ENCODE measurements around the gene CD40. TPM values are rescaled to one million over a fixed set of nuclear protein-coding genes. Genes with fewer than 3 reads are reported as not detected.
A peak's percentile ranks its signal among the peaks of the same experiment; 100 is the strongest.
"Not testable (repeated sequence)": the region's sequence is repeated elsewhere in the genome, so short reads cannot be mapped to it uniquely, and the experiment has no call there.

Gene CD40
- total RNA-seq, 1 experiment from 2014 or later: 6.3 TPM

DNA sequence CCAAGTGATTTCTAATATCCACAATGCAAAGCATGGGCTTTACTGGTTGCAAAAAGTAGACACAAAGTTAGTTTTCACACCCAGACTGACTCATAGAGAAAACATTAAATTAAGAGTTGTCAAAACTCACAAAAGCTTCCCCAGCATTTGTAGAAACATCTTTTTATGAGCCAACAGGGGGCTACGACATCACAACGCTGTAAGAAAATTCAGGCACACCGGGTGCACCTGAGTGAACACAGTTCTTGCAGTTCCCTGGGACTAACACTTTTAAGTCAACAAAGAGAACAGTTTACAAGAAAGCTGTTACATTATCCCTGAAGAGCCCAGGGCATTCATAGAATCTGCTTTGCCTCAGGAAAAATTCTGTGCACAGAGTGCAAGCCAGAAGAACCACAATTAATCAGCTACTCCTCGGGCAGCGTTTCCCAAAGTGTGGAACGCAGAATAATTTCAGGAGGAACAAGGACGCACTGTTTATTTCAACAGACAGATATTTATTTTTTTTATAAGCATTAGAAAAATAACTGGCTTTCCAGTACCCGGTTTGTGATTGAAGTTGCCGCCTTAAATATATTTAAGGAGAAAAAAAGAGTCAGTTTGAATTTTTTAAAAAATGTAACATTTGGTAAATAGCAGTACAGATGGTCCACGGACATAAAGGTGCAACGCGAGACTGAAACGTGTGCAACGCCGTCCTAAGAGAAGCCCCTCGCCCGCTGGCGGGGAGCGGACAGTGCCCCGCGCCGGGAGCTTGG is 29.5 kb upstream of the CD40 start:
- H2AFZ ChIP-seq (ENCODE audit: low read length): no peak overlapping the region
- H3K9ac ChIP-seq (ENCODE audit: low read length): peak overlapping the region; percentile 98
- no peaks in the 10 kb centered on the region for H3K36me3 ChIP-seq (ENCODE audit: insufficient read depth, low read length)
- H4K20me1 ChIP-seq (ENCODE audit: insufficient read depth, low read depth, low read length): peaks cover 37% of the 10 kb centered on the region
- DNase-seq: peak; percentile 72
- H3K4me2 ChIP-seq (ENCODE audit: low read depth, low read length, poor library complexity, severe bottlenecking): peak overlapping the region; percentile 97
- no peaks in the 10 kb centered on the region for H3K27me3 ChIP-seq (ENCODE audit: low read length)
- peak overlapping the region; percentile 59 for H3K27ac ChIP-seq (ENCODE audit: low read length)
- H3K4me1 ChIP-seq (ENCODE audit: low read length): peaks cover 58% of the 10 kb centered on the region
- peaks cover 60% of the 10 kb centered on the region for H3K79me2 ChIP-seq (ENCODE audit: low read length)
- no peaks in the 10 kb centered on the region for H3K9me2 ChIP-seq (replicated peaks; ENCODE audit: insufficient read depth, low read length)
- peak overlapping the region; percentile 96 for H3K4me3 ChIP-seq (ENCODE audit: low read length)
- H3K9me3 ChIP-seq (ENCODE audit: low read length): no peaks in the 10 kb centered on the region

DNA sequence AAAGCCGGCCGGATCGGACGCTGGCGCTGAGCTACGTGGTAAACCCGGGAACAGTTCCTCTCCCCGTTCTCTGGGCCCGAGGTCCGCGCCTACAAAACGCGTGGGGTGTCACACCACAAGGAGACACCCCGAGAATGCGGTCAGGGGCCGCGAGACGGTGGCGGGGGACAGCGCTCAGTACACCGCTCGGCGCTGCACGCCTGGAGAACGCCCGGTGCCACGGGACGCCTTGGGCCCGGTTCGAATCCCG is 29.0 kb upstream of the CD40 start:
- Histone ChIP-seq H3K9ac (ENCODE audit: low read length) (peak overlapping the region; percentile 98), H3K27ac (ENCODE audit: low read length) (peak overlapping the region; percentile 59), H2AFZ (ENCODE audit: low read length) (peak overlapping the region; percentile 37; the same call in 1 of the 2 replicates), H3K4me1 (ENCODE audit: low read length) (peaks cover 53% of the 10 kb centered on the region), H3K9me3 (ENCODE audit: low read length) (no peaks in the 10 kb centered on the region), H3K4me3 (ENCODE audit: low read length) (peak overlapping the region; percentile 96), H4K20me1 (ENCODE audit: insufficient read depth, low read depth, low read length) (peaks cover 36% of the 10 kb centered on the region), H3K9me2 (replicated peaks; ENCODE audit: insufficient read depth, low read length) (no peaks in the 10 kb centered on the region), H3K79me2 (ENCODE audit: low read length) (peaks cover 55% of the 10 kb centered on the region), H3K27me3 (ENCODE audit: low read length) (no peaks in the 10 kb centered on the region), H3K4me2 (ENCODE audit: low read depth, low read length, poor library complexity, severe bottlenecking) (peak overlapping the region; percentile 97), H3K36me3 (ENCODE audit: insufficient read depth, low read length) (no peaks in the 10 kb centered on the region)
- DNase-seq: no peak

DNA sequence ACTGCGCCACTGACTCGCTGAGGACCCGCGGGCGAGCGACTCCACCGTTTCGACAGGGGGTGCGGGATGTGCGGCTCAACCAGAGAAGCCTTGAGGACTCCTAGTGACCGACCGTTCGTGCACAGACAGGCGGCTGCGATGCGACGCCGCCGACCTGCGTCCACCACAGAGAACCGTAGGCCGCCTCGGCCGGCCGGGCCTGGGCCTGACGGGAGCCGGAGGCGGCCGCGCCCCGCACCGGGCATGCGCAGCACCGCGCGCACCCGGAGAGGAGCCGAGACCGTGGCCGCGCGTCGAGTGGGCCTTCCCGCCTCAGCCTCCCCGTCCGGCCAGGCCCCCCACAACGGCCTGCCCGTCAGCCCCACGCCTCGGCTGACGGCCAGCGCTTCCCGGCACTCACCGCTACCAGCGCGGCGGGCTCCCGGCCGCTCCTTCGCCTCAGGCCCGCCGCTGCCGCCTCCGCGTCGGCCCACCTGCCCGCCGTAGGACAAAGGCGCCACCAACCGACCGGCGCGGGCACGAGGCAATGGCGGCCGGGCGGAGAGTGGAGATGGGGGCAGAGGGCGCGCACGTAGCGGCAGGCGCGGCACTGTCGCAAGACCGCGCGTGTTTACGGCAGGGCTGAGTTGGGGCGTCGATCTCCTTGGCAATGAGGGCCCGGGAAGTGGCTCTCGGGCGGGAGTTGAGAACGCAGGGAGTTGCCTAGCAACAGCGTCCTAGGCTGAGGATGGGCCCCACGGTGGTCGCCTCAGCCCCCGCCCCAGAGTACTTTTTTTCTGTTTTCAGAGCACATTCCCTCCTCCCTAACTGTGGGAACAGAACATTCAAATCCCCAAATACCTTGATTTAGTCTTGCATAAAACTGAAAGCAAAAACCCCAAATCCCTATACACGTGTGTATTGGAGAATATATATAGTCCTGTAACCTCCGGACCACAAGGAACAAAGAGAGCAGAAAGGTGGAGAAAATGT is 28.4 kb upstream of the CD40 start, which contains the start of gene NCOA5:
NCOA5 (minus strand) TSS at position 546 of the 972 bp plus-strand sequence. CDS start 10,538 bp downstream, outside the sequence.
- Histone ChIP-seq H2AFZ (ENCODE audit: low read length) (peak within 1 kb of the TSS; percentile 37; the same call in 1 of the 2 replicates), H3K9ac (ENCODE audit: low read length) (peak within 1 kb of the TSS; percentile 98), H3K9me3 (ENCODE audit: low read length) (no peaks in the 10 kb centered on the region), H3K27ac (ENCODE audit: low read length) (peak within 1 kb of the TSS; percentile 59), H3K27me3 (ENCODE audit: low read length) (no peaks in the 10 kb centered on the region), H3K4me1 (ENCODE audit: low read length) (peaks cover 47% of the 10 kb centered on the region), H3K4me3 (ENCODE audit: low read length) (peak within 1 kb of the TSS; percentile 96), H4K20me1 (ENCODE audit: insufficient read depth, low read depth, low read length) (peaks cover 32% of the 10 kb centered on the region), H3K79me2 (ENCODE audit: low read length) (peaks cover 49% of the 10 kb centered on the region), H3K36me3 (ENCODE audit: insufficient read depth, low read length) (no peaks in the 10 kb centered on the region), H3K4me2 (ENCODE audit: low read depth, low read length, poor library complexity, severe bottlenecking) (peak within 1 kb of the TSS; percentile 97), H3K9me2 (replicated peaks; ENCODE audit: insufficient read depth, low read length) (no peaks in the 10 kb centered on the region)
- peak; percentile 98 for DNase-seq

DNA sequence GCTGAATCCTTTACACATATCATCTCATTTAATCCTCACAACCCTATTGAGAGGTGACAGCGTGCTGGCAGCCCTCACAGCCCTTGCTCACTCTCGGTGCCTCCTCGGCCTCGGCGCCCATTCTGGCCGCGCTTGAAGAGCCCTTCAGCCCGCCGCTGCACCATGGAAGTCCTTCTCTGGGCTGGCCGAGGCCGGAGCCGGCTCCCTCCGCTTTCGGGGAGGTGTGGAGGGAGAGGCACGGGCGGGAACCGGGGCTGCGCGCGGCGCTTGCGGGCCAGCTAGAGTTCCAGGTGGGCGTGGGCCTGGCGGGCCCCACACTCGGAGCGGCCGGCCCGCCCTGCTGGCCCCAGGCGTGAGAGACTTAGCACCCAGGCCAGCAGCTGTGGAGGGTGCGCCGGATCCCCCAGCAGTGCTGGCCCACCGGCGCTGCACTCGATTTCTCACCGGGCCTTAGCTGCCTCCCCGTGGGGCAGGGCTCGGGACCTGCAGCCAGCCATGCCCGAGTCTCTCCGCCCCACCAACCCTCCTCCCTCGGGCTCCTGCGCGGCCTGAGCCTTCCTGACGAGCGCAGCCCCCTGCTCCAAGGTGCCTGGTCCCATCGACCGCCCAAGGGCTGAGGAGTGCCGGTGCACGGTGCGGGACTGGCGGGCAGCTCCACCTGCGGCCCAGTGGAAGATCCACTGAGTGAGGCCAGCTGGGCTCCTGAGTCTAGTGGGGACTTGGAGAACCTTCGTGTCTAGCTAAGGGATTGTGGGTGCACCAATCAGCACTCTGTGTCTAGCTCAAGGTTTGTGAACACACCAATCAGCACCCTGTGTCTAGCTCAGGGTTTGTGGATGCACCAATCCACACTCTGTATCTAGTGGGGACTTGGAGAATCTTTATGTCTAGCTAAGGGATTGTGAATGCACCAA is 26.2 kb upstream of the CD40 start:
- Histone ChIP-seq H3K79me2 (ENCODE audit: low read length) (peaks cover 27% of the 10 kb centered on the region), H4K20me1 (ENCODE audit: insufficient read depth, low read depth, low read length) (peaks cover 21% of the 10 kb centered on the region), H3K4me1 (ENCODE audit: low read length) (peaks cover 25% of the 10 kb centered on the region)
- H3K36me3 ChIP-seq (ENCODE audit: insufficient read depth, low read length); H3K9me2 ChIP-seq (replicated peaks; ENCODE audit: insufficient read depth, low read length); H2AFZ ChIP-seq (ENCODE audit: low read length); H3K9me3 ChIP-seq (ENCODE audit: low read length); H3K27ac ChIP-seq (ENCODE audit: low read length); DNase-seq; H3K9ac ChIP-seq (ENCODE audit: low read length); H3K27me3 ChIP-seq (ENCODE audit: low read length); H3K4me2 ChIP-seq (ENCODE audit: low read depth, low read length, poor library complexity, severe bottlenecking); H3K4me3 ChIP-seq (ENCODE audit: low read length): not testable (repeated sequence)

DNA sequence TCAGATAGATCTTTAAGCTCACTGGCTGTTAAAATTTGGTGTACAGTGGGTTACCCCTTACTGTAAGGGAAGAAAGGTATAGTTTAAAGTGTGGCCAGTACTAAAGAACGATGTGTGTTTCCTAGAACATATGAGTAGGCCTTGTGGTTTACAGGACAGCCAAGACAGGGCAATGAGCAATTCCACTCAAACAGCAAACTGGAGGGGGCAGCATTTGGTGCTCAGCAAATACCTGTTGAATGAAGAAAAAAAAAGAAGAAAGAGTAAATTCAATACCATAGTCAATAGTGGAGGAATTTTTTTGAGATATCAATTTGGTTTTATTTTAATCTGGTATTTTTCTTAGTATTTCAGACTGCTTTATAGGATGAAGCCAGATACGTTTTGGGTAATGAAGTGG is 24.6 kb upstream of the CD40 start:
- H4K20me1 ChIP-seq (ENCODE audit: insufficient read depth, low read depth, low read length): peaks cover 8% of the 10 kb centered on the region
- H3K36me3 ChIP-seq (ENCODE audit: insufficient read depth, low read length): no peaks in the 10 kb centered on the region
- no peaks in the 10 kb centered on the region for H3K9me3 ChIP-seq (ENCODE audit: low read length)
- no peak for DNase-seq
- no peak overlapping the region for H3K9ac ChIP-seq (ENCODE audit: low read length)
- no peaks in the 10 kb centered on the region for H3K27me3 ChIP-seq (ENCODE audit: low read length)
- H3K4me3 ChIP-seq (ENCODE audit: low read length): no peak overlapping the region
- no peak overlapping the region for H3K27ac ChIP-seq (ENCODE audit: low read length)
- no peaks in the 10 kb centered on the region for H3K9me2 ChIP-seq (replicated peaks; ENCODE audit: insufficient read depth, low read length)
- no peak overlapping the region for H2AFZ ChIP-seq (ENCODE audit: low read length)
- H3K4me1 ChIP-seq (ENCODE audit: low read length): peaks cover 10% of the 10 kb centered on the region
- H3K4me2 ChIP-seq (ENCODE audit: low read depth, low read length, poor library complexity, severe bottlenecking): no peak overlapping the region
- peaks cover 11% of the 10 kb centered on the region for H3K79me2 ChIP-seq (ENCODE audit: low read length)

DNA sequence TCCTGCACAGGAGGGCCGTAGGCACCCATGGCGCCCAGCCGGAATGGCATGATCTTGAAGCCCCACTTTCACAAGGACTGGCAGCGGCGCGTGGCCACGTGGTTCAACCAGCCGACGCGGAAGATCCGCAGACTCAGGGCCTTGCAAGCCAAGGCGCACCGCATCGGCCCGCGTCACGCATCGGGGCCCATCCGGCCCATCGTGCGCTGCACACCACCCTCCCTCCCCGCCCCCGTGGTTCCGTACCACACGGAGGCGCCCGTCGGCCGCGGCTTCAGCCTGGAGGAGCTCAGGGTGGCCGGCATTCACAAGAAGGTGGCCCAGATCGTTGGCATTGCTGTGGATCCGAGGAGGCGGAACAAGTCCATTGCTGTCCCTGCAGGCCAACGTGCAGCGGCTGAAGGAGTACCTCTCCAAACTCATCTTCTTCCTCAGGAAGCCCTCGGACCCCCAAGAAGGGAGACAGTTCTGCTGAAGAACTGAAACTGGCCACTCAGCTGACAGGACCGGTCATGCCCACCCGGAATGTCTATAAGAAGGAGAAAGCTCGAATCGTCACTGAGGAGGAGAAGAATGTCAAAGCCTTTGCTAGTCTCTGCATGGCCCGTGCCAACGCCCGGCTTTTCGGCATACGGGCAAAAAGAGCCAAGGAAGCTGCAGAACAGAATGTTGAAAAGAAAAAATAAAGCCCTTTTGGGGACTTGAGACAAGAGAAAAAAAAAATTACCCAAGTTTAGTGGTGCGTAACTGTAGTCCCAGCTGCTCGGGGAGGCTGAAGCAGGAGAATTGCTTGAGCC is 18.4 kb upstream of the CD40 start:
- peak; percentile 59 for DNase-seq
- Histone ChIP-seq H2AFZ (ENCODE audit: low read length) (peak overlapping the region; percentile 86; the same call in 1 of the 2 replicates), H3K9ac (ENCODE audit: low read length) (0 out of 2 replicates have a peak overlapping the region, but pooled peaks have one; percentile 20)

DNA sequence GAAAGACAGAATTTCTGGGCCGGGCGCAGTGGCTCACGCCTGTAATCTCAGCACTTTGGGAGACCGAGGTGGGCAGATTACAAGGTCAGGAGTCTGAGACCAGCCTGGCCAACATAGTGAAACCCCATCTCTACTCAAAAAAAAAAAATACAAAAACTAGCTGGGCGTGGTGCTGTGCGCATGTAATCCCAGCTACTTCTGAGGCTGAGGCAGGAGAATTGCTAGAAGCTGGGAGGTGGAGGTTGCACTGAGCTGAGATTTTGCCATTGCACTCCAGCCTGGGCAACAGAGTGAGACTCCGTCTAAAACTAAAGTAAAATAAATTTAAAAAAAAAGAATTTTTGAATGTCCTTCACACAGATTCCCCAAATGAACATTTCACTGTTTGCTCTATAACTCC is 17.7 kb upstream of the CD40 start:
- H3K9ac ChIP-seq (ENCODE audit: low read length); H3K4me2 ChIP-seq (ENCODE audit: low read depth, low read length, poor library complexity, severe bottlenecking); DNase-seq; H4K20me1 ChIP-seq (ENCODE audit: insufficient read depth, low read depth, low read length); H3K36me3 ChIP-seq (ENCODE audit: insufficient read depth, low read length); H3K4me1 ChIP-seq (ENCODE audit: low read length); H3K4me3 ChIP-seq (ENCODE audit: low read length); H3K79me2 ChIP-seq (ENCODE audit: low read length); H2AFZ ChIP-seq (ENCODE audit: low read length); H3K9me3 ChIP-seq (ENCODE audit: low read length); H3K27me3 ChIP-seq (ENCODE audit: low read length); H3K9me2 ChIP-seq (replicated peaks; ENCODE audit: insufficient read depth, low read length); H3K27ac ChIP-seq (ENCODE audit: low read length): not testable (repeated sequence)

More for the DNA sequence above, 18.4 kb upstream of the CD40 start:
- Histone ChIP-seq H3K79me2 (ENCODE audit: low read length) (no peaks in the 10 kb centered on the region), H3K36me3 (ENCODE audit: insufficient read depth, low read length) (no peaks in the 10 kb centered on the region), H3K4me2 (ENCODE audit: low read depth, low read length, poor library complexity, severe bottlenecking) (peak overlapping the region; percentile 45), H4K20me1 (ENCODE audit: insufficient read depth, low read depth, low read length) (no peaks in the 10 kb centered on the region), H3K4me1 (ENCODE audit: low read length) (peaks cover 9% of the 10 kb centered on the region), H3K9me3 (ENCODE audit: low read length) (no peaks in the 10 kb centered on the region; the same call in 1 of the 2 replicates), H3K9me2 (replicated peaks; ENCODE audit: insufficient read depth, low read length) (no peaks in the 10 kb centered on the region), H3K27me3 (ENCODE audit: low read length) (no peaks in the 10 kb centered on the region; the same call in 1 of the 2 replicates), H3K27ac (ENCODE audit: low read length) (no peak overlapping the region), H3K4me3 (ENCODE audit: low read length) (peak overlapping the region; percentile 34; the same call in 1 of the 2 replicates)

All from Karpas-422 (cell line).